GM18502 (cell line): ENCODE data around the gene CRYGD.

Source experiments
- ATAC-seq: cut with Tn5 transposase; IDR thresholded peaks from one replicate; pipeline ENCODE4 v1.9.1; 2021; ENCODE audit warnings: mild to moderate bottlenecking; ENCODE audit not compliant: unreplicated experiment, poor library complexity

Gene CRYGD

GRCh38 chr2:208093128-208093527 lies 31.2 kb downstream of the CRYGD start:
- no peak for ATAC-seq

- ATAC-seq, result no peak
Measured at GRCh38 chr2:208092093-208092832, 32.1 kb downstream of the CRYGD start.

- ATAC-seq, result no peak
Measured at GRCh38 chr2:208090420-208090819, 33.9 kb downstream of the CRYGD start.

GRCh38 chr2:208086029-208086428 lies 38.3 kb downstream of the CRYGD start:
- no peak for ATAC-seq

- no peak for ATAC-seq
Measured at GRCh38 chr2:208083807-208084206, 40.5 kb downstream of the CRYGD start.

- ATAC-seq, result no peak
Measured at GRCh38 chr2:208077276-208077675, 47.0 kb downstream of the CRYGD start.

GRCh38 chr2:208074610-208075356 lies 49.5 kb downstream of the CRYGD start:
- no peak for ATAC-seq

- peak; percentile 86 for ATAC-seq
Measured at GRCh38 chr2:208072250-208072892, 52.0 kb downstream of the CRYGD start.
